Measurements from ENCODE around the gene ANKIB1. TPM values are rescaled to one million over a fixed set of nuclear protein-coding genes. Genes with fewer than 3 reads are reported as not detected.
A peak's percentile ranks its signal among the peaks of the same experiment; 100 is the strongest.

Gene ANKIB1
- polyA plus RNA-seq, 1 donor (not counting 4 experiments of a cell fraction or from before 2014, with no cell fraction given) = 37.0 TPM

DNA sequence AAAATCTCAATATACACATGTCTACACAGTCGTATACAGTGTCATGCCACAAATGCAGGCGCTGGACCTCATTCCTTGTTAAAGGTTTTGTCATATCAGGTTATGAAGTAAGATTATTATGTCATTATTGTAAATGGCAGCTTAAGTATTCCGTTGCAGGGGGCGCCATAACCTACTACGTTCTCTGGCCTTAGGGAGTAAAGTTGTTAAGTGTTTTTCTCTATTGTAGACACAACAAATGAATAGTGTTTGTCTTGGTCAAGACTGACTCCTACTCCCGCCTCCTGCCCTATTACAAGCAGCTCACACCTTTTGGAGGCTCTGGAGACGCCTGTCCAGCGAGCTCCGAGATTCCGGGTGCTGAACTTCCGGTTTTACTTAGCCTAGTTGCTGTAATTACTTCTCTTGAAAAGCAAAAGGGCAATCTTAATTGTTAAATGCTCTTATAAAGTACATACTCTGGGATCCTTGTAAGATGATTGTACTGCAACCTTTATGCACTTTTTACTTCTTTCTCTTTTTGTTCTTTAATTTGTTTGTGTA lies 202.5 kb downstream of the ANKIB1 start:
- FAIRE-seq (peak; percentile 41), DNase-seq (ENCODE audit: low read depth, low spot score) (no peak)
- Histone ChIP-seq H3K79me2 (ENCODE audit: control insufficient read depth, insufficient read depth, low read length) (no peaks in the 10 kb centered on the region), H3K4me2 (ENCODE audit: control insufficient read depth, extremely low read depth, insufficient read depth, low read depth, low read length) (peak overlapping the region; percentile 74), H3K4me1 (ENCODE audit: control insufficient read depth, extremely low read depth, insufficient read depth, low read length) (peaks cover 6% of the 10 kb centered on the region), H4K20me1 (ENCODE audit: control insufficient read depth, extremely low read depth, insufficient read depth, low read length) (no peaks in the 10 kb centered on the region), H3K27me3 (ENCODE audit: control insufficient read depth, extremely low read depth, insufficient read depth, low read length) (no peaks in the 10 kb centered on the region), H2AFZ (ENCODE audit: control insufficient read depth, low read length) (peak overlapping the region; percentile 89), H3K9ac (ENCODE audit: control insufficient read depth, extremely low read depth, insufficient read depth, low read length) (peak overlapping the region; percentile 89), H3K4me3 (ENCODE audit: control insufficient read depth in 2 of 3, extremely low read depth in 1 of 3, insufficient read depth in 2 of 3, low read depth in 1 of 3, low read length in 3 of 3) (peak overlapping the region; percentile 73 to 92 (median 87)), H3K9me1 (ENCODE audit: control insufficient read depth, extremely low read depth, insufficient read depth, low read length) (no peaks in the 10 kb centered on the region), H3K27ac (ENCODE audit: control insufficient read depth, insufficient read depth, low read length) (peak overlapping the region; percentile 80), H3K36me3 (ENCODE audit: control insufficient read depth in 2 of 2, extremely low read depth in 1 of 2, insufficient read depth in 2 of 2, low read length in 2 of 2) (peaks cover 6 to 13% of the 10 kb centered on the region in 2 experiments), H3K9me3 (ENCODE audit: control insufficient read depth, low read depth, low read length) (no peaks in the 10 kb centered on the region)
- dilution Hi-C loops (cut with MboI; ENCODE audit: extremely low pct_ligation_motif_present, low sequenced_read_pairs) = no loop called here
- no peak for TF ChIP-seq EZH2 (IDR thresholded peaks at IDR 0.05; ENCODE audit: low read length)
- TF ChIP-seq, protein P1, sequence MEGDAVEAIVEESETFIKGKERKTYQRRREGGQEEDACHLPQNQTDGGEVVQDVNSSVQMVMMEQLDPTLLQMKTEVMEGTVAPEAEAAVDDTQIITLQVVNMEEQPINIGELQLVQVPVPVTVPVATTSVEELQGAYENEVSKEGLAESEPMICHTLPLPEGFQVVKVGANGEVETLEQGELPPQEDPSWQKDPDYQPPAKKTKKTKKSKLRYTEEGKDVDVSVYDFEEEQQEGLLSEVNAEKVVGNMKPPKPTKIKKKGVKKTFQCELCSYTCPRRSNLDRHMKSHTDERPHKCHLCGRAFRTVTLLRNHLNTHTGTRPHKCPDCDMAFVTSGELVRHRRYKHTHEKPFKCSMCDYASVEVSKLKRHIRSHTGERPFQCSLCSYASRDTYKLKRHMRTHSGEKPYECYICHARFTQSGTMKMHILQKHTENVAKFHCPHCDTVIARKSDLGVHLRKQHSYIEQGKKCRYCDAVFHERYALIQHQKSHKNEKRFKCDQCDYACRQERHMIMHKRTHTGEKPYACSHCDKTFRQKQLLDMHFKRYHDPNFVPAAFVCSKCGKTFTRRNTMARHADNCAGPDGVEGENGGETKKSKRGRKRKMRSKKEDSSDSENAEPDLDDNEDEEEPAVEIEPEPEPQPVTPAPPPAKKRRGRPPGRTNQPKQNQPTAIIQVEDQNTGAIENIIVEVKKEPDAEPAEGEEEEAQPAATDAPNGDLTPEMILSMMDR (optimal IDR thresholded peaks at IDR 0.05 in 1 of 3, IDR thresholded peaks at IDR 0.05 in 1 of 3, conservative IDR thresholded peaks at IDR 0.05 in 1 of 3; ENCODE audit: extremely low read depth in 1 of 3, insufficient read depth in 2 of 3, low read length in 3 of 3) = peak; percentile 11 to 35 (median 31)

Small RNA genes within 50 kb of the gene (small RNA-seq; reads per million reads assigned to genes)
- 0 to 0.67 (median 0.25) reads per million in 3 experiments for gene MIR1285-1 (ENCODE audit: insufficient read length in 3 of 3, low read depth in 3 of 3, low replicate concordance in 1 of 3)
- 0 reads per million in 3 experiments for gene RF00019 (ENCODE audit: insufficient read length in 3 of 3, low read depth in 3 of 3, low replicate concordance in 1 of 3)

Other genes with a start within 250 kb of the ANKIB1 start
- 27.3 to 55.1 TPM (median 47.1 TPM) in 3 replicates for gene CYP51A1, start 111.5 kb upstream of the ANKIB1 start, polyA plus RNA-seq
- gene LRRD1, start 66.8 kb upstream of the ANKIB1 start, polyA plus RNA-seq = 0.04 TPM in 2 of 3 replicates, not detected in the other
- 33.3 to 39.5 TPM (median 35.6 TPM) in 3 replicates for gene KRIT1, start 60 bp upstream of the ANKIB1 start, polyA plus RNA-seq
- 13.0 to 16.5 TPM (median 13.5 TPM) in 3 replicates for gene GATAD1, start 201.5 kb downstream of the ANKIB1 start, polyA plus RNA-seq
- not detected in 3 replicates for gene ERVW-1, start 232.0 kb downstream of the ANKIB1 start, polyA plus RNA-seq